Smooth muscle cell (in vitro differentiated cells): Measurements from ENCODE around the gene TMEM35A. TPM values are rescaled to one million over a fixed set of nuclear protein-coding genes. Genes with fewer than 3 reads are reported as not detected.

Source experiments
- DNase-seq: peaks from one replicate; lab custom pipeline; 2025; ENCODE audit not compliant: unreplicated experiment; lab: John Stamatoyannopoulos, UW
- H2AFZ ChIP-seq: fragments of 200-600 bp; sonication (generic); 2 replicates; pipeline ENCODE4 v1.6.0; 2016; ENCODE audit warnings: antibody characterized with exemption, low read depth, mild to moderate bottlenecking
- H3F3A ChIP-seq: fragments of 200-600 bp; sonication (generic); 2 replicates; pipeline ENCODE4 v1.6.0; 2017; ENCODE audit warnings: antibody characterized with exemption, low read depth
- H3K27ac ChIP-seq: fragments of 200-600 bp; sonication (generic); 2 replicates; pipeline ENCODE4 v1.5.1; 2016; ENCODE audit warnings: low read depth, mild to moderate bottlenecking
- H3K27me3 ChIP-seq: fragments of 200-600 bp; sonication (generic); 2 replicates; pipeline ENCODE4 v1.6.1; 2016; ENCODE audit warnings: low read depth, mild to moderate bottlenecking
- H3K36me3 ChIP-seq: fragments of 200-600 bp; sonication (generic); 2 replicates; pipeline ENCODE4 v1.5.1; 2016; ENCODE audit warnings: low read depth
- H3K4me1 ChIP-seq: fragments of 200-600 bp; sonication (generic); 2 replicates; pipeline ENCODE4 v1.5.1; 2016; ENCODE audit warnings: low read depth
- H3K4me2 ChIP-seq: fragments of 200-600 bp; sonication (generic); 2 replicates; pipeline ENCODE4 v1.6.0; 2016; ENCODE audit warnings: mild to moderate bottlenecking
- H3K4me3 ChIP-seq: fragments of 200-600 bp; sonication (generic); 2 replicates; pipeline ENCODE4 v1.5.1; 2016; ENCODE audit warnings: mild to moderate bottlenecking
- H3K79me2 ChIP-seq: fragments of 200-600 bp; sonication (generic); 2 replicates; pipeline ENCODE4 v1.6.0; 2016; ENCODE audit warnings: low read depth, mild to moderate bottlenecking
- H3K9ac ChIP-seq: fragments of 200-600 bp; sonication (generic); 2 replicates; pipeline ENCODE4 v1.6.0; 2016; ENCODE audit warnings: low read depth
- H3K9me3 ChIP-seq: fragments of 200-600 bp; sonication (generic); replicated peaks from 2 replicates; pipeline ENCODE4 v1.5.1; 2016; ENCODE audit warnings: low read depth
- H4K20me1 ChIP-seq: fragments of 200-600 bp; sonication (generic); 2 replicates; pipeline ENCODE4 v1.6.0; 2016; ENCODE audit warnings: low read depth
- CTCF ChIP-seq: fragments of 200-600 bp; sonication (generic); IDR thresholded peaks from 2 replicates; pipeline ENCODE4 v1.5.1; 2017; ENCODE audit warnings: borderline replicate concordance, mild to moderate bottlenecking, antibody characterized with exemption; ENCODE audit not compliant: insufficient read depth, poor library complexity, severe bottlenecking
- WGBS: methylation state at CpG from one replicate; pipeline ENCODE4 v1.1.7; 2016; ENCODE audit warnings: low lambda C conversion rate; 5-methylcytosine and 5-hydroxymethylcytosine counted together
- polyA plus RNA-seq: library from polyadenylated mRNA; unstranded; fragments of >200 nt; fragmentation: Nextera tagmentation; extraction: Ambion mirVana; gene quantifications from 2 replicates; pipeline ENCODE4 v1.2.1, GENCODE V29; 2016
- total RNA-seq: library from RNA; depleted of rRNA; stranded (reverse); fragments of >200 nt; gene quantifications from 2 replicates; pipeline ENCODE4 v1.2.3, GENCODE V29; 2014

Gene TMEM35A, protein sequence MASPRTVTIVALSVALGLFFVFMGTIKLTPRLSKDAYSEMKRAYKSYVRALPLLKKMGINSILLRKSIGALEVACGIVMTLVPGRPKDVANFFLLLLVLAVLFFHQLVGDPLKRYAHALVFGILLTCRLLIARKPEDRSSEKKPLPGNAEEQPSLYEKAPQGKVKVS
- total RNA-seq (2.3 and 2.8 TPM in 2 replicates), polyA plus RNA-seq (2.8 and 3.2 TPM in 2 replicates)

GRCh38 chrX:101078716-101079598 lies at the start of gene TMEM35A:
Gene TMEM35A (plus strand): TSS chrX:101078879. CDS start chrX:101079003, 124 bp downstream.
- Histone ChIP-seq H4K20me1 (no peaks in the 10 kb centered on the region), H3K36me3 (no peaks in the 10 kb centered on the region), H3F3A (no peaks in the 10 kb centered on the region), H3K4me1 (no peaks in the 10 kb centered on the region), H3K9me3 (no peaks in the 10 kb centered on the region), H3K27ac (no peak within 1 kb of the TSS), H3K9ac (no peak within 1 kb of the TSS), H2AFZ (peak within 1 kb of the TSS; percentile 84), H3K79me2 (no peaks in the 10 kb centered on the region), H3K4me3 (peak within 1 kb of the TSS; percentile 50), H3K4me2 (peak within 1 kb of the TSS; percentile 86), H3K27me3 (no peaks in the 10 kb centered on the region)
- 39% methylated on average over 23 of the region's 23 CpGs for WGBS
- TF ChIP-seq CTCF: no peak
- no peak for DNase-seq

DNA sequence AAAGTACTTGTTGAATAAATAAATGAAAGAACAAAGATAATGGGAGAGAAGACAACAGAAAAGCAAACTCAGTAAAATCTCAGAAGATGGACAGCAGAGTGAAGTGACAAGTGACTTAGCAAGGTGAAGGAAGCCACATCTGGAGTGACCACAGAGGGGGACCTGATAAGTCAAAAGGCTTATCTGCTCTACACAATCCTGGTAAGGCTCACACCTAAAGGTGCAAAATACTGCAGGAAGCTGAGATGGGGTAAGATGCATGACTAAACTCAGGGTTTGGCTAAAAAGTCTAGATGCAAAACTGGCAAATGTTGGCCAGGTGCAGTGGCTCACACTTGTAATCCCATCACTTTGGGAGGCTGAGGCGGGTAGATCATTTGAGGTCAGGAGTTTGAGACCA lies 49.0 kb upstream of the TMEM35A start:
- no peaks in the 10 kb centered on the region for H3K36me3 ChIP-seq
- WGBS: 92% methylated on average over 1 of the region's 1 CpG
- no peaks in the 10 kb centered on the region for H4K20me1 ChIP-seq
- H3F3A ChIP-seq: no peaks in the 10 kb centered on the region
- H3K9me3 ChIP-seq: no peaks in the 10 kb centered on the region
- H3K27me3 ChIP-seq: no peaks in the 10 kb centered on the region
- H3K27ac ChIP-seq: no peak overlapping the region
- H3K4me3 ChIP-seq: no peak overlapping the region
- H3K79me2 ChIP-seq: no peaks in the 10 kb centered on the region
- H3K4me2 ChIP-seq: no peak overlapping the region
- H3K4me1 ChIP-seq: no peaks in the 10 kb centered on the region
- no peak for DNase-seq
- H3K9ac ChIP-seq: no peak overlapping the region
- TF ChIP-seq CTCF: no peak
- no peak overlapping the region for H2AFZ ChIP-seq

DNA sequence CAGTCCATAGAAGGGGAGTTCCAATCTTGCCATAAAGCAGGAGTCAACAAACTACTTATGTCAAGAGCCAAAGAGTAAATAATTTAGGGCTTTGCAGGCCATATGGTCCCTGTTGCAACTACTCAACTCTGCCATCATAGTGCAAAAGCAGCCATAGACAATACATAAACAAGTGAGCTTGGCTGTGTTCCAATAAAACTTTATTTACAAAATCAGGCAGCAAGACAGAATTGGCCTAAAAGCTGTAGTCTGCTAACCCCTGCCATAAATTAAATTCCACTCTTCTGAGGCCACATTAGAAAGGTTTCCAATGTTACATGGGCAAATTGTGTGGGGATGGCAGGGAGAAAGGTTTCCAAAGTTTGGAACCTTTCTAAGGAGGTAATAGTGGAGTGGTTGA lies 41.4 kb upstream of the TMEM35A start:
- no peak for DNase-seq
- Histone ChIP-seq H3K79me2 (no peaks in the 10 kb centered on the region), H2AFZ (no peak overlapping the region), H4K20me1 (no peaks in the 10 kb centered on the region), H3K4me2 (no peak overlapping the region), H3K9me3 (no peaks in the 10 kb centered on the region), H3K4me1 (no peaks in the 10 kb centered on the region), H3K27me3 (no peaks in the 10 kb centered on the region), H3K9ac (no peak overlapping the region), H3K4me3 (no peak overlapping the region), H3K36me3 (no peaks in the 10 kb centered on the region), H3F3A (no peaks in the 10 kb centered on the region), H3K27ac (no peak overlapping the region)
- no peak for TF ChIP-seq CTCF
